Coronary artery (tissue), 2 donors: ENCODE results near the gene CACNA2D3.

Source experiments
- DNase-seq: peaks from one replicate; pipeline ENCODE4 v3.0.0-alpha.2; 2017; ENCODE audit warnings: low spot score
- H3K27ac ChIP-seq, 2 donors: fragments of 200-600 bp; sonication (generic); one replicate each; pipeline ENCODE4 v1.5.1; 2016 to 2019
- H3K4me3 ChIP-seq: fragments of 200-600 bp; sonication (generic); 2 replicates; pipeline ENCODE4 v1.5.1; 2016; ENCODE audit warnings: mild to moderate bottlenecking, moderate library complexity
- TF ChIP-seq, protein P1 (sequence below): fragments of 200-600 bp; sonication (generic); IDR thresholded peaks from one replicate; pipeline ENCODE4 v1.5.1; 2019; ENCODE audit warnings: antibody characterized with exemption

The CACNA2D3 gene

DNA sequence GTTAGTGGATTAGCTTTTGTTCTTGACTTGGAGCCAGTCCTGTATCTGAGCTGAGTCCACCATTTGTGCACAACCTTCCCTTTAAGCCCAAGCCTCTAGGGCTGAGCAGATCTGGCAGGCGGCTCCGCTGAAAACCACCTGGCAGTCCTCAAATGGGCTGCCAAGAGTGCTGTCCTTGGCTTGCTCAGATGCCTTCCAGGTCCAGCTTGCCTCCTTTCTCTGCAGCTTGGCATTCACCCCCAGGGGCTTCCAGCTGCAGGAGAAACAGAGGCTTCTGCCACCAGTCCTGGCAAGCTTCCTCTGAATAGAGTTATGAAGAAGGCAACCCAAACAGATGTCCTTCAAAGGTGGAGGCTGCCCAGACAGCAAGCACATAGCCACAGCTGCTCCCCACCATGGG lies 708.8 kb downstream of the CACNA2D3 start:
- Histone ChIP-seq H3K27ac (no peak overlapping the region), H3K4me3 (no peak overlapping the region)
- TF ChIP-seq, protein P1, sequence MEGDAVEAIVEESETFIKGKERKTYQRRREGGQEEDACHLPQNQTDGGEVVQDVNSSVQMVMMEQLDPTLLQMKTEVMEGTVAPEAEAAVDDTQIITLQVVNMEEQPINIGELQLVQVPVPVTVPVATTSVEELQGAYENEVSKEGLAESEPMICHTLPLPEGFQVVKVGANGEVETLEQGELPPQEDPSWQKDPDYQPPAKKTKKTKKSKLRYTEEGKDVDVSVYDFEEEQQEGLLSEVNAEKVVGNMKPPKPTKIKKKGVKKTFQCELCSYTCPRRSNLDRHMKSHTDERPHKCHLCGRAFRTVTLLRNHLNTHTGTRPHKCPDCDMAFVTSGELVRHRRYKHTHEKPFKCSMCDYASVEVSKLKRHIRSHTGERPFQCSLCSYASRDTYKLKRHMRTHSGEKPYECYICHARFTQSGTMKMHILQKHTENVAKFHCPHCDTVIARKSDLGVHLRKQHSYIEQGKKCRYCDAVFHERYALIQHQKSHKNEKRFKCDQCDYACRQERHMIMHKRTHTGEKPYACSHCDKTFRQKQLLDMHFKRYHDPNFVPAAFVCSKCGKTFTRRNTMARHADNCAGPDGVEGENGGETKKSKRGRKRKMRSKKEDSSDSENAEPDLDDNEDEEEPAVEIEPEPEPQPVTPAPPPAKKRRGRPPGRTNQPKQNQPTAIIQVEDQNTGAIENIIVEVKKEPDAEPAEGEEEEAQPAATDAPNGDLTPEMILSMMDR, result no peak
- DNase-seq, result no peak

DNA sequence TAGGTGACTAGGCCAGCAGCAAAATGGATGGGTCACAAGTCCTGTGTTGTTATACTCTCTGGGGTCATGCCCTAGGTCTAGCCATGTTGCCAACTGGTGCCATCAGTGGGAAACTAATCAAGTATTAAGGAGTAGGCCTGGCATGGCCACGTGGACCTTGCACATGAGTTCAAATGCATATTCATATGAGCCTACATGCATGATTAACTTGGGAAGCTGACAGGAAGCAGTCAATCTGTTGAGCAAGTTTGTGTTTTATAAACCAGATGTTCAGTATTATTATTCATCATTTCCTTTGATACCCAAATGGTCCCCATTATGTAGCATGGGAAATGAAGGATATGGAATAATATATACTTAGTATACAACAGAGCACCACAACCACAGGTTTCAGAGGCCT lies 710.5 kb downstream of the CACNA2D3 start:
- DNase-seq, result no peak
- no peak overlapping the region for H3K27ac ChIP-seq
- H3K4me3 ChIP-seq, result no peak overlapping the region
- TF ChIP-seq, protein P1, result no peak

DNA sequence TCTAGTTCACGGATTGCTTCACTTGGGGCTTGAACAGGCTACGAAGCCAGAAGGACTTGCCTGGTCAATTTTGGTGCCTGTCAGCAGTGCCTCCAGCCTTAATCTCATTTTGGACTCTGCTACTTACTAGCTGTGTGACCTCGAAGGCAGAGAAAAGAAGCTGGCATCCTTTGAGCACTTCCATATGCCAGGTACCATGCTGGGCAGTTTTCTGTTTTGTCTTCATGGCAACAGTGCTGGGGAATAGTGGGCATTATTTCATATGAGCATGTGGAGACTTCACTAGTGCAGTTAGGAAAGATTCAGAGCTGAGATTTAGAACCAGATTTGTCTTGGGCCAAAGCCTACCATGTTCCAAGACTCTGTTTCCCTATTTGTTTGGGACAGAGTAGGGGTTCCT lies 713.3 kb downstream of the CACNA2D3 start:
- no peak overlapping the region for H3K27ac ChIP-seq
- no peak overlapping the region for H3K4me3 ChIP-seq
- DNase-seq, result no peak
- TF ChIP-seq, protein P1, result no peak

DNA sequence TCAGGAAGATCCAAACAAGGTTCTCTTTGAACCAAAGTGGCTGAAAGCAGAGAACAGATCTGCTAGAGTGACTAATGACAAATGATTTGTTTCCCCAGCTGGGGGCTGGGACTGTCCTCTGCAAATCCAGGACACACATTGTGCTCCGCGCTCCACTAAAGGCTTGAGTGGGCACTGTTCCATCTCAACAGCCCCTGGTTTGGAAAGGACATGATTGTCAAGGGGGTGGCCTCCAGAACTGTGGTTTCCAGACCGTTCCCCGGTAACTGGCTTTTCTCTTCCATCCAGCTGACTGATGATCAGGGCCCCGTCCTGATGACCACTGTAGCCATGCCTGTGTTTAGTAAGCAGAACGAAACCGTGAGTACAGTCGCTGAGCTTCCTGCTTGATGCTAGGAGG lies 714.5 kb downstream of the CACNA2D3 start:
- no peak for DNase-seq
- H3K4me3 ChIP-seq, result no peak overlapping the region
- TF ChIP-seq, protein P1, result no peak
- no peak overlapping the region for H3K27ac ChIP-seq

DNA sequence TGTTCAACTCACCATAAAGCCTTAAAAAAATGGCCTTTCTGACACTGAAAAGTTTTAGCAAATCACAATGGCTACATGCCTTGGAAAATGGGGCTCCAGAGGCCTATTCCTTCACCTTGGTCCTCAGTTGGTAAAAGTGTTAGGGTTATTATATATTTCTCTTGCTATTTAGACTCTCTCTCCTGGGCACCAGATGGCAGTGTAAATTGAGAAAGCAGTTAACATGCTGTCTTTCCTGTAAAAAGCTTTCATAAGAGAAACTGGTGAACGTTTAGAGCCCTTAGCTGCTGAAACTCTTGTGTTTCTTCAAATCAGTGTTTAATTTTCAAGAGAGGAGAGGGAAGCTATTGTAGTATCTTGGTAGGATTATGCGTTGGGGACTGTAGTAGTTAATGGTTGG lies 715.6 kb downstream of the CACNA2D3 start:
- TF ChIP-seq, protein P1, result no peak
- no peak for DNase-seq
- no peak overlapping the region for H3K4me3 ChIP-seq
- H3K27ac ChIP-seq, result no peak overlapping the region

DNA sequence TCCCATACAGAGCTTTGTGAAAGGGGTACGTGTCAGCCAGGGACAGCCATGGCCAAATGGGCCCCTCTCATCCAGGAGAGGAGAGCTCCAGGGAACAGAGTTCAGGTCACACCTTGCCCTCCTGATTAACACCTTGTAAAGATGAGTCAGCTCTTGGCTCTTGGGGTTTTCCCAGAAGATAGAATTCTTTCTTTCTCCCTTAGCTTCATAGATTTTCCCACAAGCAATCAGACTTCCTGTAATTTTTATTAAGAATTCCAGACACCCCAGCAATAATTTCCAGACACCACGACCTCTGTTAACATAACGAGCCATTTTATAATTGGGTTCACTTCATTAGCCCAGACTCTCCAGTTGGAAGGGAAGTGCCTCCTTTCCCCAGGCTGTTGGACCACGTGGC lies 719.1 kb downstream of the CACNA2D3 start:
- no peak for DNase-seq
- H3K27ac ChIP-seq, result no peak overlapping the region
- TF ChIP-seq, protein P1, result no peak
- no peak overlapping the region for H3K4me3 ChIP-seq

DNA sequence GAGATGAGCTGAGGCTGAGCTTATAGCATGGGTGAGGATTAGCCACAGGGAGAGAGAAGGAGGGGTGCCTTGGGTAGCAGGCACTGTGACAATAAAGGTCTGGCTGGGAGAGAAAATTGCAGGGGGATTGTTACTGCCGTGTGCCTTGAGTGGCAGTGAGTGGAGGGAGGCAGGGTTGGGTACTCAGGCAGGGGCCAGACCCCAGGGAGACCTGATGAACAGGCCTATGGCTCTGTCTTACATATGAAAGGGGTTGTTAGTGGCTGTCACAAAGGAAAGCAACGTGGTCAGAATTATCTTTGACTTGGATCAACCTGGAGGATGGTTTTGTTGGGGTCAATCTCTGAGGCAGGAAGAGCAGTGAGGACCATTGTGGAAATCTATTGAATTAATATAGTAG lies 721.0 kb downstream of the CACNA2D3 start:
- TF ChIP-seq, protein P1, result no peak
- Histone ChIP-seq H3K4me3 (no peak overlapping the region), H3K27ac (no peak overlapping the region)
- DNase-seq, result no peak
